ENCODE measurements around the gene NAT8.
"Not testable (repeated sequence)": the region's sequence is repeated elsewhere in the genome, so short reads cannot be mapped to it uniquely, and the experiment has no call there.

The NAT8 gene

DNA sequence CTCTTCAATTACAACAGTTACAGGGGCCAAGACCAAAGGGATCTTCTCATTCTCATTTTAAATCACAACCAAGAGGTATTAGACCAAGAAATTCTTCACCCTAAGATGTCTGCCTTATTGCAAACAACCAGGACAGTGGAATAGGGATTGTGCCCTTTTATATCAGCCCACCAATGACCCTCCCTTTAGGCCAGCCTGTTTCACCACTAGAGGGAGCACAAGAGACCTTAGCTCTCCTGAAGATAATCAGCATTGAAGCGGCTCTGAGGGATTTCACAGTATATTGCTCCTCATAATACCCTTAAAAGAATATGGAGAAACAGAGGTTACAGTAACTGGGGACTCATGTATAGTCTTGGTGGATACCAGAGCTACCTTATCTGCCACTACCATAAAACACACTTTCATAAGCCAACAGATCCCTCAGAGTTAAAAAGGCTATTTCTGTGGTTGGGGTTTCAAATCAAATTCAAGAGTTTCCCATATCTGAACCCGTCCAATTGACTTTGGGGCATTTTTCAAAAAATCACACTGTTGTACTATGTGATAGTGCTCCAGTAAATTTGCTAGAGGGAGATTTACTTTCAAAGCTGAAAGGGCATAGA lies 11.5 kb downstream of the NAT8 start:
- DNase-seq = not testable (repeated sequence)

- not testable (repeated sequence) for DNase-seq
Observed at GRCh38 chr2:73628493-73628892, 13.7 kb downstream of the NAT8 start.

GRCh38 chr2:73626237-73626636 lies 16.0 kb downstream of the NAT8 start:
- DNase-seq = not testable (repeated sequence)

GRCh38 chr2:73624625-73625024 lies 17.6 kb downstream of the NAT8 start:
- DNase-seq = not testable (repeated sequence)

DNA sequence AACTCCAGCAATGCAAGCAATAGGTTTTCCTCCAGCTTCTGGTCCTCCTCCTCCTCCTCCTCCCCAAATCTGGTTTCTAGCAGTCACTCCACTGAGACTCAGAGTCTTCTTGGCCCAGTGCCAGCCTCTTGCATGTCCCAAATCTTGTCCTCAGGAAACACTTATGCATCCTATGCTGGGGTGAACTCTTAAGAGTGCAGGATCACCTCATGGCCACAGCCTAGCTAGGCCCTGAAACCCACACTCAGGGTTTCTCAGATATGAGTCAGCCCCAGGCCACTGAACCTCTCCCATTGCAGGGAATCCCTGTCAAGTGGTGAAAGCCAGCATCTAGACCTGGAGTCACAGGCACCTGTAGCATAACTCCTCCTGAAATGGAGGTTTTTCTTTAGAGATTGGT lies 18.2 kb downstream of the NAT8 start:
- not testable (repeated sequence) for DNase-seq

DNA sequence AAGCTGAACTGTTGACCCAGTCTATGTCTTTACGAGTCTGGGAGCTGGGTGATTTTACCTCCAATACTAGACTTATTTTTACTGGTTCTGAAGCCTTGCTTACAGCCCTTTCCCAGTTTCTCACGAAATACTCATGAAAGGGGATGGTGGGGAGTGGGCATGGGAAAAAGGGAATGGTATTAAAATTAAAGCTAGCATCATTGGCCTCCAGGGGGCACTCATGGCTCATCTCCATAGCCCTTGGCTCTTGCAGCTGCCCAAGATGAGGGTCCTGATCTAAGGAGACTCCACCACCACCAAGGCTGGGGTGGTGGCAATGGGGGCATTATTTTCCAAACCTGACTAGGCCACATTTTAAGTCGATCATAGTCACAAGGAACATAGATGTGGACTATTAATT lies 22.3 kb downstream of the NAT8 start:
- DNase-seq = not testable (repeated sequence)

DNA sequence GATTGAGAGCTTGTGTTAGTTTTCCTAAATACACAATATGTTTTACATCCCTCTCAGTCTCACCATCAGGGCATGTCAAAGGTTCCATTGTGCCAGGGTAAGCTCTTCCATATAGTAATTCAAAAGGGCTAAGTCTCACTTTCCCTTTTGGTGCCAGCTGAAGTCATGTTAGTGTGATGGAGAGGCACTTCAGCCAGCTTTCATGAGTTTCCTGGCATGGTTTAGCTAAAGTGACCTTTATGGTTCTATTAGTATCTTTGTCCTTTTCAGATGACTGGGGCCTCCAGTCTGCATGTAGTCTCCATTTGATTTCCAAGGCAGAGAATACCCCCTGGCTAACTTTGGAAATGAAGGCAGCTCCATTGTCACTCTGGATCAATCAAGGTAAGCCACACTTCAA lies 27.2 kb downstream of the NAT8 start:
- no peak for DNase-seq

DNA sequence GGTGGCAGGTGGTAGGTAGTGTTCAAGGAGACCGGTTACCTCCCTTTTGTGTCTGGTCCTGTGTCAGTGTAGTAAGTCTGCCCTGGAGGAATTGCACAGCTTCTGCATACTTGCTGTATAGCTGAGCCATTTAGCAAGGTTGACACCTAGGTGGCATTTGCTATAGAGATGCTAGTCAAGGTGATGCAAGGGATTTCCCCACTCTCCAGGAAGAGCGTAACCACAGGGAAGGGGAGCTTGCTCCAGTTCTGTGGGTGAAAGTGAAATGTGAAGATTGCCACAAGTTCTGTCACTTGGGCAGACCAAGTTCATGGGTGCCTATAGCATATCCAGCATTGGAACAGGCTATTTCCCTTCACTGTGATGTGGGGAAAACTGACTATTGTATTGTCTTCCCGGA lies 28.1 kb downstream of the NAT8 start:
- no peak for DNase-seq

DNA sequence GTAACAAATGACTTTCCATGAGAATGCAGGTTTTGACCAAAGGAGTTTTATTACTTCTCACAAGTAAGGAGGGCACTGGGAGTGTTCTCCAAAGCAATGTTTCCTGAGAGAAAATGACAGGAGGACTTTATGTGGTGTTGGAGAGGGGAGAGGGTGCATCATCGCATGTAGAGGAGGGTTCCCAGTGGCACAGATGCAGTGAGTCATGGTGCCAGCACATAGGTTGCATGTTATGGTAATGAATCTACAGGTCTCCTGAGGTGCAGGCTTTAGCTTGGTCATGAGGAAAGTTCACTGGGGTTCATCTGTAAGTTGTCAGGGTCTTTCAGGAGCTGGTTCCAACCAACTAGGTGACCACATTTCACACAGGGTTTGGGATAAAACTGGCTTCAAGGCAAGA lies 30.4 kb downstream of the NAT8 start:
- no peak for DNase-seq

DNA sequence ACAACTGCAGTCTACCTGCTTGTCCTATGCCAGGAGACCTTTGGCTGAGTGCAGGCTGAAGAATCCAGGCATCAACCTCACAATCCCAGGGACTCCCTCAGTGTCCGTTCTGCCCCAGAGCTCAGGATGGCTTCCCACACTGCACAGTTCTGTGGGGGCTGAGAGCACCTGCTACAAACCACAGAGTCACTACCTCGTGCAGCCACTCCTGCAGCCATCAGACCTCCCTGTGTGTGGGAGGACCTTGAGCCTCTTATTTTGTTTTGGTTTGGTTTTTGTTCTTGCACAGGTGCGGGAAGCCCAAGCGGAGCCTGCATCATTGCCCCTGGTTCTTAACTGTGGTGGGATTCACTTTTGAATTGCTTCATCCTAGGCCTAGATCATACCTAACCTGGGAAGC lies 31.0 kb downstream of the NAT8 start:
- DNase-seq = no peak

- no peak for DNase-seq
Observed at GRCh38 chr2:73610111-73610510, 32.1 kb downstream of the NAT8 start.

DNA sequence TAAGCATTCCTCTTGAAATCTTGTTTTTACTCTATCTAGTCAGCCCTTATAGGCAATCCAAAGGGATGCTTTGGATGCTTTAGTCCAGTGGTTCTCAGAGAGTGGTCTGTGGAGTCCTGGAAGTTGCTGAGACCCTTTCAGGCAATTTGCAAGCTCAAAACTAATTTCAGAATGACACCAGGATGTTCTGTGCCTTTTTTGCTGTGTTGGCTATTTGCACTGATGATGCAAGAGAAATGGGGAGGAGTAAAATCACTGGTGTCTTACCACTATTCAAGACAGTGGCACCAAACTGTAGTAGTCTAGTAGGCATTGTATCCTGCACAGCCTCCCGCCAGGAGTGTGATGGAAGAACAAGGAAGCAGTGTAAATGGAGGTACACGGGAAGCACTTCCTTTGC lies 37.6 kb downstream of the NAT8 start:
- not testable (repeated sequence) for DNase-seq

- not testable (repeated sequence) for DNase-seq
Observed at GRCh38 chr2:73603099-73603588, 39.1 kb downstream of the NAT8 start.

GRCh38 chr2:73601780-73602179 lies 40.4 kb downstream of the NAT8 start:
- no peak for DNase-seq

DNA sequence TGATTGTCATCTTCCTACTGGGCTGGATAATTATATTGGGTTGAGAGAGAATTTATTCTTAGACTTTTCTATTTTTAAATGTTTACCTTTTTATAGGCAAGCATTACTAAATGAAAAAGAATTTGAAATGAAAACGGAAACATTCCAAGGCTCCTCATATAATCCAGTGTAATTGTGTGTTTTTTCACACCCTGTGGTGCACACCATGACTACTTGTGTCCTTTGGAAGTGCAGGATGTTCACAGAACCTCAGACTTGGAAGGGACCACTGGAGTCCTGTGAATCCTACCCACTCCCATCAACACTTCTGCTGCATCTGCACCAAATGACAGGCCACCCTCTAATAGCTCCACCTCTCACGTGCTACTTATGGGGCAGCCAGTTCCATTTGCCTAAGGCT lies 48.0 kb downstream of the NAT8 start:
- no peak for DNase-seq

GRCh38 chr2:73593680-73594079 lies 48.5 kb downstream of the NAT8 start:
- DNase-seq = no peak
